Common myeloid progenitor, CD34-positive (primary cell): ENCODE measurements around the gene TSPY10. TPM values are rescaled to one million over a fixed set of nuclear protein-coding genes. Genes with fewer than 3 reads are reported as not detected.
"Not testable (repeated sequence)": the region's sequence is repeated elsewhere in the genome, so short reads cannot be mapped to it uniquely, and the experiment has no call there.

Experiments used
- CTCF ChIA-PET: fragments of 350-600 bp; sonication (Branson Sonifier 250); formaldehyde crosslinking; loops from one replicate; lab custom pipeline; 2021; ENCODE audit warnings: antibody characterized with exemption; lab: Charles Lee
- POLR2A ChIA-PET: fragments of 350-600 bp; sonication (Branson Sonifier 250); formaldehyde crosslinking; loops from one replicate; lab custom pipeline; 2021; ENCODE audit warnings: antibody characterized with exemption; lab: Charles Lee
- DNase-seq, 3 donors: peaks; one replicate each; pipeline versions ENCODE4 v3.0.0 to v3.0.0-alpha.2; 2013
- H3K27ac ChIP-seq, 2 experiments: 1 replicate in 1 of 2; 2 replicates in 1 of 2; pipeline ENCODE4 v1.7.0; 2013; ENCODE audit warnings: inconsistent platforms in 2 of 2, low read length in 2 of 2, mild to moderate bottlenecking in 2 of 2, low read depth in 1 of 2, moderate library complexity in 1 of 2; ENCODE audit not compliant: severe bottlenecking in 2 of 2, insufficient read depth in 1 of 2, poor library complexity in 1 of 2
- H3K27me3 ChIP-seq, 5 experiments: replicated peaks in 2 of 5; 1 replicate in 3 of 5; 2 replicates in 2 of 5; pipeline versions ENCODE4 v1.6.1 to v1.7.0; 2013; ENCODE audit warnings: low read length in 4 of 5, mild to moderate bottlenecking in 2 of 5, moderate library complexity in 2 of 5, inconsistent platforms in 1 of 5; ENCODE audit not compliant: insufficient read depth in 5 of 5, control insufficient read depth in 4 of 5
- H3K36me3 ChIP-seq, 4 experiments: 1 replicate in 2 of 4; 2 replicates in 2 of 4; pipeline versions ENCODE4 v1.6.1 to v1.7.0; 2013; ENCODE audit warnings: low read length in 3 of 4, control low read depth in 1 of 4, mild to moderate bottlenecking in 1 of 4; ENCODE audit not compliant: control insufficient read depth in 4 of 4, insufficient read depth in 4 of 4
- H3K4me1 ChIP-seq, 4 experiments: 1 replicate in 3 of 4; 2 replicates in 1 of 4; pipeline versions ENCODE4 v1.6.1 to v1.7.1; 2013; ENCODE audit warnings: low read length in 3 of 4, mild to moderate bottlenecking in 3 of 4, control low read depth in 1 of 4, inconsistent platforms in 1 of 4, moderate library complexity in 1 of 4; ENCODE audit not compliant: control insufficient read depth in 4 of 4, insufficient read depth in 4 of 4; ENCODE audit errors: control extremely low read depth in 1 of 4
- H3K4me3 ChIP-seq, 7 experiments: 1 replicate in 4 of 7; 2 replicates in 3 of 7; pipeline versions ENCODE4 v1.5.1 to v1.7.0; 2013; ENCODE audit warnings: mild to moderate bottlenecking in 7 of 7, low read length in 6 of 7, moderate library complexity in 6 of 7, inconsistent platforms in 2 of 7, low read depth in 2 of 7, control low read depth in 1 of 7; ENCODE audit not compliant: insufficient read depth in 4 of 7, control insufficient read depth in 1 of 7; ENCODE audit errors: extremely low read depth in 1 of 7
- H3K9me3 ChIP-seq, 5 experiments: 1 replicate in 4 of 5; 2 replicates in 1 of 5; pipeline versions ENCODE4 v1.6.1 to v1.7.1; 2013; ENCODE audit warnings: low read length in 4 of 5, mild to moderate bottlenecking in 2 of 5, inconsistent platforms in 1 of 5, low read depth in 1 of 5, moderate library complexity in 1 of 5; ENCODE audit not compliant: control insufficient read depth in 4 of 5, insufficient read depth in 2 of 5; ENCODE audit errors: control extremely low read depth in 1 of 5
- WGBS: methylation state at CpG from one replicate; pipeline ENCODE4 v1.1.5; 2013; ENCODE audit not compliant: insufficient coverage; 5-methylcytosine and 5-hydroxymethylcytosine counted together
- polyA plus RNA-seq: library from polyadenylated mRNA; unstranded; fragments of 120-200 nt; gene quantifications from one replicate; pipeline ENCODE4 v1.2.1, GENCODE V29; 2013

The TSPY10 gene
- not detected for polyA plus RNA-seq

GRCh38 chrY:9527580-9527979 lies at the start of gene TSPY10:
TSPY10 (plus strand) TSS chrY:9527880; CDS start chrY:9527926, 46 bp downstream.
- H3K4me1 ChIP-seq, H3K36me3 ChIP-seq, CTCF ChIA-PET, H3K4me3 ChIP-seq, H3K27ac ChIP-seq, DNase-seq, POLR2A ChIA-PET, H3K27me3 ChIP-seq, H3K9me3 ChIP-seq: not testable (repeated sequence)
- no CpG with 5 or more reads among the region's 26 CpGs for WGBS

GRCh38 chrY:9486967-9487366 lies 40.7 kb upstream of the TSPY10 start, which contains the start of gene TSPY9:
TSPY9 (plus strand) TSS chrY:9487267; CDS start chrY:9487313, 46 bp downstream.
- WGBS, result no CpG with 5 or more reads among the region's 26 CpGs
- H3K27ac ChIP-seq, DNase-seq, H3K27me3 ChIP-seq, H3K9me3 ChIP-seq, H3K4me3 ChIP-seq, H3K4me1 ChIP-seq, POLR2A ChIA-PET, CTCF ChIA-PET, H3K36me3 ChIP-seq: not testable (repeated sequence)

GRCh38 chrY:9504396-9504795 lies 23.3 kb upstream of the TSPY10 start:
- H3K27me3 ChIP-seq, H3K4me3 ChIP-seq, DNase-seq, H3K4me1 ChIP-seq, H3K9me3 ChIP-seq, H3K36me3 ChIP-seq, H3K27ac ChIP-seq, CTCF ChIA-PET, POLR2A ChIA-PET: not testable (repeated sequence)
- WGBS, result no CpG with 5 or more reads among the region's 6 CpGs

- WGBS, result no CpG with 5 or more reads among the region's 12 CpGs
- H3K4me1 ChIP-seq, H3K4me3 ChIP-seq, POLR2A ChIA-PET, H3K27ac ChIP-seq, H3K27me3 ChIP-seq, CTCF ChIA-PET, H3K9me3 ChIP-seq, DNase-seq, H3K36me3 ChIP-seq: not testable (repeated sequence)
Measured at GRCh38 chrY:9516287-9516686, 11.4 kb upstream of the TSPY10 start.
